Ovary (tissue), 9 donors: ENCODE results near the gene TBC1D25. TPM values are rescaled to one million over a fixed set of nuclear protein-coding genes. Genes with fewer than 3 reads are reported as not detected.
A peak's percentile ranks its signal among the peaks of the same experiment; 100 is the strongest.

Experiments
- DNase-seq, 5 donors: peaks; one replicate each; pipeline ENCODE4 v3.0.0-alpha.2; 2019 to 2020
- H3K27ac ChIP-seq, 2 donors: fragments of 200-600 bp; one replicate each; pipeline versions ENCODE4 v1.5.1 to v1.8.0; 2019 to 2022
- H3K27me3 ChIP-seq: fragments of 200-600 bp; one replicate; pipeline ENCODE4 v1.8.0; 2022
- H3K36me3 ChIP-seq: fragments of 200-600 bp; sonication (generic); one replicate; pipeline ENCODE4 v1.5.1; 2019
- H3K4me1 ChIP-seq: one replicate; pipeline ENCODE4 v1.8.1; 2013; ENCODE audit warnings: mild to moderate bottlenecking, moderate library complexity; ENCODE audit not compliant: insufficient read depth
- H3K4me3 ChIP-seq: fragments of 200-600 bp; sonication (generic); one replicate; pipeline ENCODE4 v1.5.1; 2017
- H3K9me3 ChIP-seq, 2 donors: fragments of 200-600 bp in 1 of 2; sonication (generic) in 1 of 2; one replicate each; pipeline versions ENCODE4 v1.5.1 to v1.8.1; 2013 to 2019; ENCODE audit warnings: mild to moderate bottlenecking in 1 of 2, moderate library complexity in 1 of 2
- CTCF ChIP-seq, 3 donors: fragments of 450-650 bp in 2 of 3; fragments of 200-600 bp in 1 of 3; IDR thresholded peaks; one replicate each; pipeline versions ENCODE4 v1.5.1 to v1.8.0; 2016 to 2022; ENCODE audit warnings: antibody characterized with exemption in 3 of 3, mild to moderate bottlenecking in 1 of 3
- EP300 ChIP-seq: sonication (generic); formaldehyde crosslinking; IDR thresholded peaks from one replicate; pipeline ENCODE4 v1.6.1; 2017; ENCODE audit warnings: antibody characterized with exemption
- POLR2A ChIP-seq: fragments of 450-650 bp; IDR thresholded peaks from one replicate; pipeline ENCODE4 v1.6.1; 2017; ENCODE audit warnings: antibody characterized with exemption, mild to moderate bottlenecking, moderate library complexity
- WGBS, 3 donors: extraction: QIAGEN DNeasy Blood & Tissue Kit in 1 of 3; methylation state at CpG; one replicate each; pipeline versions ENCODE4 v1.1.5 to v1.1.7; 2013 to 2017; 5-methylcytosine and 5-hydroxymethylcytosine counted together
- intact Hi-C, 4 donors: fragments of 100-400 bp; cut with DNase I; formaldehyde crosslinking; loops; one replicate each; pipeline versions ENCODE4 v1.11.0 to v1.15.1; 2022 to 2023
- polyA plus RNA-seq, 2 donors: library from polyadenylated mRNA; stranded (reverse); fragments of 200-250 nt in 1 of 2; fragments of 350-450 nt in 1 of 2; fragmentation: Illumina TruSeq in 1 of 2; extraction: RNeasy Lipid Tissue Mini Kit (QIAGEN cat#74804) in 1 of 2; gene quantifications; one replicate each; pipeline ENCODE4 v1.2.3, GENCODE V29; 2013 to 2014
- total RNA-seq, 7 donors: library from RNA; depleted of rRNA in 2 of 7; stranded (reverse); fragments of >200 nt in 2 of 7; fragmentation: NEBNext Ultra II Directional in 3 of 7; extraction: Animal tissue kit (Norgen Biotek cat#: 25700) in 3 of 7; gene quantifications; one replicate each; pipeline versions ENCODE4 v1.1.0 to v1.2.4, GENCODE V29; 2016 to 2023
- donor health status: DM: no; HTN: no; CAD: no; lungs with moderate emphysema.
- donor health status: DM: no; HTN: no; CAD: no.
- donor health status: Bipolar disorder and iron deficiency.
- donor health status: DM: yes; HTN: yes; CAD: no.
- donor health status: DM: no; HTN: no; CAD: no.
- donor health status: DM: yes; HTN: yes; CAD: no.

Gene TBC1D25
- total and polyA plus RNA-seq, 9 donors: 8.1 to 16.0 (median 12.2) TPM

- no peak overlapping the region for H3K27ac ChIP-seq
- TF ChIP-seq EP300: no peak
- TF ChIP-seq POLR2A: no peak
- no peak for TF ChIP-seq CTCF (IDR thresholded peaks at IDR 0.05)
- 63 to 67% (median 67%) methylated on average over 1 of the region's 1 CpG for WGBS, 3 donors
Measured at GRCh38 chrX:48569958-48570357, 30.4 kb downstream of the TBC1D25 start.

GRCh38 chrX:48573690-48574269, 34.3 kb downstream of the TBC1D25 start:
- H3K9me3 ChIP-seq: no peaks in the 10 kb centered on the region
- intact Hi-C loops: no loop called here
- DNase-seq: peak; percentile 48 to 69 (median 54)
- TF ChIP-seq EP300 (no peak), CTCF (IDR thresholded peaks at IDR 0.05) (no peak), POLR2A (no peak)
- no peaks in the 10 kb centered on the region for H3K36me3 ChIP-seq
- H3K4me1 ChIP-seq: no peaks in the 10 kb centered on the region
- no peaks in the 10 kb centered on the region for H3K27me3 ChIP-seq
- peak overlapping the region; percentile 93 to 95 for H3K27ac ChIP-seq
- 51 to 56% (median 53%) methylated on average over 19 of the region's 19 CpGs for WGBS, 3 donors
- peak overlapping the region; percentile 75 for H3K4me3 ChIP-seq

More at GRCh38 chrX:48569958-48570357, 30.4 kb downstream of the TBC1D25 start:
- H3K4me1 ChIP-seq: no peaks in the 10 kb centered on the region
- DNase-seq: no peak
- no peaks in the 10 kb centered on the region for H3K9me3 ChIP-seq
- H3K36me3 ChIP-seq: no peaks in the 10 kb centered on the region
- intact Hi-C loops: no loop called here
- no peak overlapping the region for H3K4me3 ChIP-seq
- no peaks in the 10 kb centered on the region for H3K27me3 ChIP-seq

GRCh38 chrX:48574270-48575266, 35.1 kb downstream of the TBC1D25 start, which contains the start of gene RBM3:
Gene RBM3, plus strand, starts transcription at chrX:48574484. Its CDS starts 697 bp downstream, at chrX:48575181.
- no peaks in the 10 kb centered on the region for H3K36me3 ChIP-seq
- peak; percentile 91 to 94 (median 91) for DNase-seq
- intact Hi-C loops: no loop called here

More at GRCh38 chrX:48574270-48575266, 35.1 kb downstream of the TBC1D25 start, which contains the start of gene RBM3:
- WGBS, 3 donors: 35 to 42% (median 36%) methylated on average over 71 of the region's 71 CpGs
- H3K4me3 ChIP-seq: peak within 1 kb of the TSS; percentile 75
- peak within 1 kb of the TSS; percentile 93 to 95 for H3K27ac ChIP-seq
- H3K9me3 ChIP-seq: no peaks in the 10 kb centered on the region
- TF ChIP-seq POLR2A (peak; percentile 90), CTCF (IDR thresholded peaks at IDR 0.05) (peak in 2 of 3 donors; percentile 44 to 45), EP300 (no peak)
- H3K27me3 ChIP-seq: no peaks in the 10 kb centered on the region
- H3K4me1 ChIP-seq: no peaks in the 10 kb centered on the region
